ENCODE results near the gene KCNQ5.

DNA sequence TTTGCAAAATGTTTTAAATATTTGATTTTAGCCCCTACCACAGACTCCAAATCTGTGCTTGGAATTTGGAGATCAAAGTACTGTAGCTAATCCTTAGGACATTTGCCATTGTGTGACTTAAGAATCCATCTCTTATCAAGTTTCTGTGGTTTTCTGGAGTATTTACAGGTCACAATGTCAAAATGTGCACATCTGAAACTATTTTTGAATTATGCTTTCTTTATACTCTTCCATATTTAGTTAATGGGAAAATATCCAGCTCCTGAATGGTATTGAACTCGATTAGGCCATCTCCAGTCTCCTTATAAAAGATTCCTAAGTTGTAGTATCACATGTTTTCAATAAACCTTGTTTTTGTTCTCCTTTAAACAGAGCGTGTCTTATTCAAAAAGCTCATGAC is 441.0 kb downstream of the KCNQ5 start:
- no peak for TF ChIP-seq CTCF (IDR thresholded peaks at IDR 0.05)
- no peak for TF ChIP-seq POLR2A (IDR thresholded peaks at IDR 0.05)
